CD14-positive monocyte (primary cell): ENCODE data around the gene GULP1. TPM values are rescaled to one million over a fixed set of nuclear protein-coding genes. Genes with fewer than 3 reads are reported as not detected.

Source experiments
- DNase-seq, 3 donors: peaks; one replicate each; pipeline ENCODE4 v3.0.0-alpha.2; 2011 to 2022
- H2AFZ ChIP-seq: 2 replicates; pipeline ENCODE4 v1.6.0; 2012; ENCODE audit warnings: mild to moderate bottlenecking, low read depth, low read length, inconsistent platforms; ENCODE audit not compliant: insufficient read depth, poor library complexity, severe bottlenecking
- H3K27ac ChIP-seq, 2 donors: 1 replicate in 1 of 2; 2 replicates in 1 of 2; pipeline ENCODE4 v1.5.1; 2012 to 2013; ENCODE audit warnings: low read length in 2 of 2, control low read depth in 1 of 2, inconsistent platforms in 1 of 2, low read depth in 1 of 2, mild to moderate bottlenecking in 1 of 2
- H3K27me3 ChIP-seq, 2 donors: one replicate each; pipeline versions ENCODE4 v1.6.0 to v1.6.1; 2011 to 2013; ENCODE audit warnings: low read length in 2 of 2; ENCODE audit not compliant: control insufficient read depth in 2 of 2, insufficient read depth in 2 of 2
- H3K36me3 ChIP-seq, 2 donors: replicated peaks in 1 of 2; 1 replicate in 1 of 2; 2 replicates in 1 of 2; pipeline versions ENCODE4 v1.5.1 to v1.6.1; 2012 to 2013; ENCODE audit warnings: low read length in 2 of 2, control low read depth in 1 of 2, inconsistent platforms in 1 of 2, mild to moderate bottlenecking in 1 of 2; ENCODE audit not compliant: insufficient read depth in 2 of 2, control insufficient read depth in 1 of 2
- H3K4me1 ChIP-seq, 2 donors: 1 replicate in 1 of 2; 2 replicates in 1 of 2; pipeline versions ENCODE4 v1.5.1 to v1.6.1; 2012 to 2013; ENCODE audit warnings: low read length in 2 of 2, control low read depth in 1 of 2, inconsistent platforms in 1 of 2, mild to moderate bottlenecking in 1 of 2, moderate library complexity in 1 of 2; ENCODE audit not compliant: insufficient read depth in 2 of 2, control insufficient read depth in 1 of 2
- H3K4me2 ChIP-seq: replicated peaks from 2 replicates; pipeline ENCODE3; 2012; ENCODE audit warnings: low read length, moderate library complexity, mild to moderate bottlenecking; ENCODE audit not compliant: poor library complexity, severe bottlenecking; ENCODE audit errors: extremely low read depth
- H3K4me3 ChIP-seq, 3 experiments: fragments of 200-600 bp in 1 of 3; sonication (generic) in 1 of 3; replicated peaks in 1 of 3; 1 replicate in 2 of 3; 2 replicates in 1 of 3; pipeline ENCODE4 v1.5.1; 2011 to 2013; ENCODE audit warnings: low read length in 3 of 3, mild to moderate bottlenecking in 3 of 3, control low read depth in 2 of 3, low read depth in 2 of 3, inconsistent platforms in 1 of 3, moderate library complexity in 1 of 3
- H3K79me2 ChIP-seq: 2 replicates; pipeline ENCODE4 v1.6.0; 2012; ENCODE audit warnings: mild to moderate bottlenecking, control low read depth, inconsistent platforms, low read length, moderate library complexity; ENCODE audit not compliant: insufficient read depth
- H3K9ac ChIP-seq: 2 replicates; pipeline ENCODE4 v1.6.0; 2017; ENCODE audit warnings: low read length, mild to moderate bottlenecking; ENCODE audit not compliant: insufficient read depth, poor library complexity, severe bottlenecking
- H3K9me3 ChIP-seq, 2 donors: replicated peaks in 1 of 2; 1 replicate in 1 of 2; 2 replicates in 1 of 2; pipeline versions ENCODE4 v1.5.1 to v1.6.1; 2012 to 2013; ENCODE audit warnings: low read length in 2 of 2, control low read depth in 1 of 2; ENCODE audit not compliant: control insufficient read depth in 1 of 2, insufficient read depth in 1 of 2
- H4K20me1 ChIP-seq: 2 replicates; pipeline ENCODE4 v1.6.0; 2012; ENCODE audit warnings: mild to moderate bottlenecking, low read length, control low read depth, moderate library complexity; ENCODE audit not compliant: insufficient read depth
- H3K27ac Mint-ChIP-seq, 7 donors: one replicate each; pipeline ENCODE4 v1.8.0; 2020; ENCODE audit warnings: mild to moderate bottlenecking in 7 of 7, mixed read lengths in 7 of 7, moderate library complexity in 6 of 7, inconsistent platforms in 2 of 7
- H3K27me3 Mint-ChIP-seq, 3 donors: one replicate each; pipeline ENCODE4 v1.8.0; 2021 to 2022; ENCODE audit warnings: low read depth in 3 of 3, mild to moderate bottlenecking in 3 of 3, mixed read lengths in 3 of 3, moderate library complexity in 3 of 3, inconsistent platforms in 1 of 3
- H3K36me3 Mint-ChIP-seq, 2 donors: one replicate each; pipeline ENCODE4 v1.8.0; 2020; ENCODE audit warnings: mixed read lengths in 2 of 2, inconsistent platforms in 1 of 2, mild to moderate bottlenecking in 1 of 2
- H3K4me1 Mint-ChIP-seq: one replicate; pipeline ENCODE4 v1.8.0; 2020; ENCODE audit warnings: mild to moderate bottlenecking, mixed read lengths
- H3K4me3 Mint-ChIP-seq, 2 donors: one replicate each; pipeline ENCODE4 v1.8.0; 2020; ENCODE audit warnings: mild to moderate bottlenecking in 2 of 2, mixed read lengths in 2 of 2, moderate library complexity in 1 of 2
- H3K9me3 Mint-ChIP-seq, 7 donors: one replicate each; pipeline ENCODE4 v1.8.0; 2020 to 2022; ENCODE audit warnings: mixed read lengths in 7 of 7, mild to moderate bottlenecking in 6 of 7, moderate library complexity in 6 of 7, inconsistent platforms in 2 of 7
- WGBS: methylation state at CpG from one replicate; pipeline ENCODE4 v1.1.5; 2013; ENCODE audit warnings: missing lambda C conversion rate; ENCODE audit not compliant: insufficient coverage; 5-methylcytosine and 5-hydroxymethylcytosine counted together
- intact Hi-C, 2 donors: fragments of 100-400 bp; cut with micrococcal nuclease; formaldehyde crosslinking; loops; one replicate each; pipeline versions ENCODE4 v1.15.0 to v1.15.1; 2023
- polyA plus RNA-seq, 3 donors: library from polyadenylated mRNA; depleted of rRNA in 1 of 3; unstranded in 2 of 3; stranded (reverse) in 1 of 3; fragments of 300-500 nt in 2 of 3; fragments of >200 nt in 1 of 3; fragmentation: Illumina TruSeq in 2 of 3; gene quantifications; 1 replicate in 2 of 3; 2 replicates in 1 of 3; pipeline ENCODE4 v1.2.3, GENCODE V29; 2012 to 2021
- TF ChIP-seq, protein P1 (sequence below): fragments of 200-600 bp; IDR thresholded peaks from one replicate; pipeline ENCODE4 v1.8.0; 2022; ENCODE audit warnings: antibody characterized with exemption, mild to moderate bottlenecking

GULP1 gene
- polyA plus RNA-seq, 3 donors, result not detected

DNA sequence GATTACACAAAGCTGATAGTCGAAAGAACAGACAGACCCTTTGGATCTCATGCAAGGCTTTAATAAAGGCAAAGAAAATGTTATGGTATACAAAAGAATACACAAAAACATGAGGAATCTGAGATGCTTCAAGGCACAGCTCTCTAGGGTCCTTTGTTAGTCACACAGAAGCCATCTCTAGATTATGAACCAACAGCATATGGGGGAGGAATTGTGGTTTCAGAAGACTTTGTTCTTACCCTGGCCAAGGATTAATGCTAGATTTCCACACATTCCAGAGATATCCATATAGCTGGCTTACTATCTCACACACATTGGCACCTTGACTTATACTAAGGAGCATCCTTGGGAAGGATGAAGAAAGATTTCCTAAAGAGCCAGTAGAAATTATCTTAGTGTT, 206.1 kb downstream of the GULP1 start:
- DNase-seq, result no peak
- Mint-ChIP-seq H3K9me3 (peaks cover 0 to 5% (median 0%) of the 10 kb centered on the region in 7 donors), H3K4me1 (no peaks in the 10 kb centered on the region), H3K27ac (no peak overlapping the region), H3K36me3 (no peaks in the 10 kb centered on the region), H3K4me3 (no peak overlapping the region), H3K27me3 (peaks cover 0 to 1% (median under 1%) of the 10 kb centered on the region in 3 donors)
- H3K27me3 ChIP-seq, result no peaks in the 10 kb centered on the region
- no peaks in the 10 kb centered on the region for H3K79me2 ChIP-seq
- H3K36me3 ChIP-seq, result no peaks in the 10 kb centered on the region
- H3K9me3 ChIP-seq, result no peaks in the 10 kb centered on the region
- TF ChIP-seq, protein P1, sequence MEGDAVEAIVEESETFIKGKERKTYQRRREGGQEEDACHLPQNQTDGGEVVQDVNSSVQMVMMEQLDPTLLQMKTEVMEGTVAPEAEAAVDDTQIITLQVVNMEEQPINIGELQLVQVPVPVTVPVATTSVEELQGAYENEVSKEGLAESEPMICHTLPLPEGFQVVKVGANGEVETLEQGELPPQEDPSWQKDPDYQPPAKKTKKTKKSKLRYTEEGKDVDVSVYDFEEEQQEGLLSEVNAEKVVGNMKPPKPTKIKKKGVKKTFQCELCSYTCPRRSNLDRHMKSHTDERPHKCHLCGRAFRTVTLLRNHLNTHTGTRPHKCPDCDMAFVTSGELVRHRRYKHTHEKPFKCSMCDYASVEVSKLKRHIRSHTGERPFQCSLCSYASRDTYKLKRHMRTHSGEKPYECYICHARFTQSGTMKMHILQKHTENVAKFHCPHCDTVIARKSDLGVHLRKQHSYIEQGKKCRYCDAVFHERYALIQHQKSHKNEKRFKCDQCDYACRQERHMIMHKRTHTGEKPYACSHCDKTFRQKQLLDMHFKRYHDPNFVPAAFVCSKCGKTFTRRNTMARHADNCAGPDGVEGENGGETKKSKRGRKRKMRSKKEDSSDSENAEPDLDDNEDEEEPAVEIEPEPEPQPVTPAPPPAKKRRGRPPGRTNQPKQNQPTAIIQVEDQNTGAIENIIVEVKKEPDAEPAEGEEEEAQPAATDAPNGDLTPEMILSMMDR, result no peak
- H3K4me2 ChIP-seq, result no peak overlapping the region
- no CpG with 5 or more reads among the region's 1 CpG for WGBS
- no peak overlapping the region for H3K4me3 ChIP-seq
- H4K20me1 ChIP-seq, result no peaks in the 10 kb centered on the region
- intact Hi-C loops, result no loop called here
- H3K4me1 ChIP-seq, result no peaks in the 10 kb centered on the region
- H2AFZ ChIP-seq, result no peak overlapping the region
- no peak overlapping the region for H3K27ac ChIP-seq
- H3K9ac ChIP-seq, result no peak overlapping the region

DNA sequence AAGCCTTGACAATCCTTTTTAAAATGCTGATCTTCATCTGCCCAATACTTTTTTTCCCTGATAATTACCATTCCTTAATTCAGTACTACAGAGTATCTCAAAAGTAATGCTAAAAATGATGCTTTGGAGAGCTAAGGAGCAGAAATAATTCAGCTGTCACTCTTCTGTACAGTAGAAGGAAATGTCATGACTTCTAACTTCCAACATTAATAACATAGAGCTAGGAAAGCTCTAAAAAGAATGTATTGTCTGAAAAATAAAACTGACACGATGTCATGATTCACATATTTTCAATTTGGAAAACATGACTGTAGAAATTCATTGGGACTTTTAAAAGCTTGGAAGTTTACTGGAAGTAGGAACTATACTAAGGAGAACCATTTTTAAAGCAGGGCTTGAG, 212.3 kb downstream of the GULP1 start:
- Histone ChIP-seq H3K4me1 (no peaks in the 10 kb centered on the region), H3K36me3 (no peaks in the 10 kb centered on the region), H3K27me3 (no peaks in the 10 kb centered on the region), H3K4me3 (no peak overlapping the region), H3K9ac (no peak overlapping the region), H3K79me2 (no peaks in the 10 kb centered on the region), H3K4me2 (no peak overlapping the region), H3K27ac (no peak overlapping the region), H3K9me3 (no peaks in the 10 kb centered on the region), H4K20me1 (no peaks in the 10 kb centered on the region), H2AFZ (no peak overlapping the region)
- Mint-ChIP-seq H3K36me3 (no peaks in the 10 kb centered on the region), H3K4me1 (no peaks in the 10 kb centered on the region), H3K27me3 (peaks cover 0 to 2% (median 0%) of the 10 kb centered on the region in 3 donors), H3K9me3 (no peaks in the 10 kb centered on the region), H3K4me3 (no peak overlapping the region), H3K27ac (no peak overlapping the region)
- TF ChIP-seq, protein P1, result no peak
- no peak for DNase-seq
- no CpG with 5 or more reads among the region's 1 CpG for WGBS
- intact Hi-C loops, result no loop called here
